SK-N-SH (cell line): ENCODE results near the gene PNKP. TPM values are rescaled to one million over a fixed set of nuclear protein-coding genes. Genes with fewer than 3 reads are reported as not detected.
A peak's percentile ranks its signal among the peaks of the same experiment; 100 is the strongest.

Experiments
- CTCF ChIA-PET: fragments of 300-600, 350-600 bp; formaldehyde crosslinking; extraction: SDS; loops from one replicate; lab custom pipeline; 2021; lab: Yijun Ruan, JAX
- POLR2A ChIA-PET: fragments of 350-600 bp; sonication (Branson Sonifier 250); formaldehyde crosslinking; extraction: SDS; loops from one replicate; lab custom pipeline; 2020; ENCODE audit warnings: antibody characterized with exemption, inconsistent platforms; lab: Yijun Ruan, JAX
- DNase-seq: peaks from one replicate; pipeline ENCODE4 v3.0.0; 2012
- H2AFZ ChIP-seq: fragments of 200-600 bp; sonication (generic); 2 replicates; pipeline ENCODE4 v1.8.1; 2016; ENCODE audit warnings: antibody characterized with exemption, mild to moderate bottlenecking, low read depth
- H3F3A ChIP-seq: fragments of 200-600 bp; sonication (generic); replicated peaks from 2 replicates; pipeline ENCODE3; 2016; ENCODE audit warnings: antibody characterized with exemption, mild to moderate bottlenecking; ENCODE audit not compliant: insufficient read depth
- H3K27ac ChIP-seq, 2 experiments: fragments of 200-500 bp in 1 of 2; fragments of 200-600 bp in 1 of 2; sonication (Bioruptor generic) in 1 of 2; sonication (generic), shearing (Covaris generic) in 1 of 2; 2 replicates each; pipeline versions ENCODE4 v1.5.1 to v1.6.1; 2014 to 2016; ENCODE audit warnings: low read depth in 2 of 2, inconsistent platforms in 1 of 2, low read length in 1 of 2, mild to moderate bottlenecking in 1 of 2, mixed read lengths in 1 of 2
- H3K27me3 ChIP-seq: fragments of 200-600 bp; sonication (generic), shearing (Covaris generic); 2 replicates; pipeline ENCODE4 v1.6.1; 2016; ENCODE audit warnings: mixed run types; ENCODE audit not compliant: insufficient read depth
- H3K36me3 ChIP-seq, 2 experiments: fragments of 200-500 bp in 1 of 2; fragments of 200-600 bp in 1 of 2; sonication (Bioruptor generic) in 1 of 2; sonication (generic) in 1 of 2; replicated peaks in 1 of 2; 2 replicates each; pipeline versions ENCODE3 to v1.5.1; 2014 to 2016; ENCODE audit warnings: low read length in 1 of 2, mild to moderate bottlenecking in 1 of 2; ENCODE audit not compliant: insufficient read depth in 2 of 2, control insufficient read depth in 1 of 2
- H3K4me1 ChIP-seq, 2 experiments: fragments of 200-500 bp in 1 of 2; fragments of 200-600 bp in 1 of 2; sonication (Bioruptor generic) in 1 of 2; sonication (generic), shearing (Covaris generic) in 1 of 2; 2 replicates each; pipeline versions ENCODE4 v1.5.1 to v1.6.1; 2014 to 2016; ENCODE audit warnings: low read depth in 1 of 2, low read length in 1 of 2, mixed run types in 1 of 2; ENCODE audit not compliant: insufficient read depth in 2 of 2, control insufficient read depth in 1 of 2
- H3K4me2 ChIP-seq: fragments of 200-600 bp; sonication (generic), shearing (Covaris generic); 2 replicates; pipeline ENCODE4 v1.6.1; 2017; ENCODE audit warnings: mixed run types
- H3K4me3 ChIP-seq, 2 experiments: fragments of 200-500 bp in 1 of 2; fragments of 200-600 bp in 1 of 2; sonication (Bioruptor generic) in 1 of 2; sonication (generic), shearing (Covaris generic) in 1 of 2; 2 replicates each; pipeline versions ENCODE4 v1.5.1 to v1.8.1; 2014 to 2016; ENCODE audit warnings: low read depth in 2 of 2, inconsistent platforms in 1 of 2, low read length in 1 of 2, mild to moderate bottlenecking in 1 of 2, mixed read lengths in 1 of 2, moderate library complexity in 1 of 2
- H3K79me2 ChIP-seq: fragments of 200-600 bp; sonication (generic); 2 replicates; pipeline ENCODE4 v1.8.1; 2017; ENCODE audit warnings: mild to moderate bottlenecking; ENCODE audit not compliant: insufficient read depth
- H3K9ac ChIP-seq: fragments of 200-600 bp; sonication (generic); 2 replicates; pipeline ENCODE4 v1.6.1; 2017; ENCODE audit warnings: mixed run types
- H3K9me2 ChIP-seq: fragments of 200-600 bp; sonication (generic); 2 replicates; pipeline ENCODE4 v1.6.1; 2017; ENCODE audit warnings: mixed run types
- H3K9me3 ChIP-seq: fragments of 200-600 bp; sonication (generic); 2 replicates; pipeline ENCODE4 v1.6.1; 2017; ENCODE audit warnings: mixed run types, mild to moderate bottlenecking, moderate library complexity
- H4K20me1 ChIP-seq: fragments of 200-600 bp; sonication (generic); 2 replicates; pipeline ENCODE4 v1.6.1; 2017; ENCODE audit warnings: mild to moderate bottlenecking, mixed run types; ENCODE audit not compliant: insufficient read depth
- ELF1 ChIP-seq: IDR thresholded peaks from 2 replicates; pipeline ENCODE4 v1.4.0; 2012
- GABPA ChIP-seq: IDR thresholded peaks from 2 replicates; pipeline ENCODE4 v1.4.0; 2012; ENCODE audit warnings: low read depth, mild to moderate bottlenecking
- JUND ChIP-seq: IDR thresholded peaks from 2 replicates; pipeline ENCODE4 v1.4.0; 2012
- MXI1 ChIP-seq: IDR thresholded peaks from 2 replicates; pipeline ENCODE4 v1.6.1; 2012; ENCODE audit warnings: mild to moderate bottlenecking, low read depth, low read length, improper control_type of control experiment
- POLR2AphosphoS5 ChIP-seq: IDR thresholded peaks from 2 replicates; pipeline ENCODE4 v1.6.1; 2012; ENCODE audit warnings: low read depth, low read length
- SIN3A ChIP-seq: IDR thresholded peaks from 2 replicates; pipeline ENCODE4 v1.6.1; 2012; ENCODE audit warnings: low read depth, mild to moderate bottlenecking, low read length, moderate library complexity, borderline replicate concordance
- ZBTB33 ChIP-seq: IDR thresholded peaks from 2 replicates; pipeline ENCODE4 v1.4.0; 2012; ENCODE audit warnings: low read depth, borderline replicate concordance
- WGBS: methylation state at CpG from one replicate; pipeline ENCODE4 v1.1.6; 2017; ENCODE audit warnings: low lambda C conversion rate; 5-methylcytosine and 5-hydroxymethylcytosine counted together
- polyA plus RNA-seq, 3 experiments: library from polyadenylated mRNA; depleted of rRNA; stranded (reverse); fragments of >200 nt; gene quantifications; 2 replicates each; pipeline ENCODE4 v1.2.3, GENCODE V29; 2012
- TF ChIP-seq, protein P1 (sequence below): IDR thresholded peaks from 2 replicates; pipeline ENCODE4; 2012

Gene PNKP
- polyA plus RNA-seq, 1 of the 3 experiments (the other 2 are of a cell fraction): 52.0 TPM

- TF ChIP-seq, protein P1, sequence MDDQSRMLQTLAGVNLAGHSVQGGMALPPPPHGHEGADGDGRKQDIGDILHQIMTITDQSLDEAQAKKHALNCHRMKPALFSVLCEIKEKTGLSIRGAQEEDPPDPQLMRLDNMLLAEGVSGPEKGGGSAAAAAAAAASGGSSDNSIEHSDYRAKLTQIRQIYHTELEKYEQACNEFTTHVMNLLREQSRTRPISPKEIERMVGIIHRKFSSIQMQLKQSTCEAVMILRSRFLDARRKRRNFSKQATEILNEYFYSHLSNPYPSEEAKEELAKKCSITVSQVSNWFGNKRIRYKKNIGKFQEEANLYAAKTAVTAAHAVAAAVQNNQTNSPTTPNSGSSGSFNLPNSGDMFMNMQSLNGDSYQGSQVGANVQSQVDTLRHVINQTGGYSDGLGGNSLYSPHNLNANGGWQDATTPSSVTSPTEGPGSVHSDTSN: peak; percentile 41; the same call in 1 of the 2 replicates
- peak; percentile 55; the same call in 1 of the 2 replicates for TF ChIP-seq ZBTB33
- no peak for TF ChIP-seq GABPA
- TF ChIP-seq ELF1: peak; percentile 30; the same call in 1 of the 2 replicates
- peak; percentile 34; the same call in 1 of the 2 replicates for TF ChIP-seq POLR2AphosphoS5
- TF ChIP-seq SIN3A: peak; percentile 80; the same call in 1 of the 2 replicates
- H3K4me1 ChIP-seq: peaks cover 13 to 23% of the 10 kb centered on the region in 2 experiments; a peak in 3 of 4 replicates
- no peaks in the 10 kb centered on the region for H3K9me3 ChIP-seq
- DNase-seq: peak; percentile 39
- H3K79me2 ChIP-seq: peaks cover 38% of the 10 kb centered on the region
- H3K9ac ChIP-seq: no peak overlapping the region
- ChIA-PET CTCF (interaction anchor here (4.2 kb wide), 1 partner anchor 8 kb away, joined by 20 read pairs; no protein-coding TSS in a partner anchor), POLR2A (no interaction called here)
- H3K4me3 ChIP-seq: no peak overlapping the region
- no peak overlapping the region for H2AFZ ChIP-seq
- peaks cover 71% of the 10 kb centered on the region for H4K20me1 ChIP-seq
- WGBS: 88% methylated on average over 12 of the region's 21 CpGs
- H3K27ac ChIP-seq: no peak overlapping the region; a peak in 1 of 4 replicates
- no peaks in the 10 kb centered on the region for H3K9me2 ChIP-seq
- H3K4me2 ChIP-seq: no peak overlapping the region
- no peaks in the 10 kb centered on the region for H3K27me3 ChIP-seq
- H3K36me3 ChIP-seq: peaks cover 14 to 42% of the 10 kb centered on the region in 2 experiments
- peaks cover 62% of the 10 kb centered on the region for H3F3A ChIP-seq
Measured at GRCh38 chr19:49855676-49856573, 11.5 kb downstream of the PNKP start.

DNA sequence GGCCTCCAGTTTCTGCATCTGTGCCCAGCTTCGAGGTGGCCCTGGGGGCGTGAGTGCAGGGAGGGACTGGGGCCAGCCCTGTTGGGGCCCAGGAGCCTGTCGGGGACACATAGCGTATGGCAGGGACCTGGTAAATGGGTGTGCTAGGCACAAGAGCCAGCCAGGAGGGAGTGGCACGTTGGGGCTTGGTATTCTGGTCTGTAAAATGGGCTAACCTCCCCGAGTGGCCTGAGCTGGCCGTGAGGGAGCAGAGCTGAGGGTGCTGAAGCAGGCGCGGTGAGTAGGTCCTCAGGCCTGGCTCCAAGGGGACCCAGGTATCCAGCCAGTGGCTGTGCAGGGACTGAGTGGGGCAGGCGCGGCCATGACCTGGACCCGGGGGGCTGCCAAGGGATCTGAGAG, 12.1 kb downstream of the PNKP start:
- CTCF ChIA-PET: interaction anchor here (4.2 kb wide), 1 partner anchor 9 kb away, joined by 20 read pairs; no protein-coding TSS in a partner anchor
- Histone ChIP-seq H4K20me1 (peaks cover 71% of the 10 kb centered on the region), H3K27ac (no peak overlapping the region; a peak in 1 of 4 replicates), H3K27me3 (no peaks in the 10 kb centered on the region), H2AFZ (no peak overlapping the region), H3K9me3 (no peaks in the 10 kb centered on the region), H3F3A (peaks cover 61% of the 10 kb centered on the region), H3K4me2 (no peak overlapping the region), H3K4me3 (no peak overlapping the region), H3K9me2 (no peaks in the 10 kb centered on the region), H3K9ac (no peak overlapping the region)
- no peak for DNase-seq
- 85% methylated on average over 4 of the region's 12 CpGs for WGBS
- TF ChIP-seq SIN3A: 0 out of 2 replicates have a peak, but pooled peaks have one; percentile 6
- peak; percentile 8; the same call in 1 of the 2 replicates for TF ChIP-seq JUND
- TF ChIP-seq MXI1: no peak
- TF ChIP-seq, all 33 proteins: peak for 2
- Histone ChIP-seq H3K4me1 (peaks cover 13 to 24% of the 10 kb centered on the region in 2 experiments; a peak in 3 of 4 replicates), H3K79me2 (peaks cover 38% of the 10 kb centered on the region), H3K36me3 (peaks cover 9 to 36% of the 10 kb centered on the region in 2 experiments)
- POLR2A ChIA-PET: interaction anchor here (1.3 kb wide), 1 partner anchor 10 kb away, joined by 3 read pairs; no protein-coding TSS in a partner anchor
